Medulla oblongata (tissue), 1 donor: ENCODE data around the gene TNKS1BP1.

Source experiments
- DNase-seq: peaks from one replicate; pipeline ENCODE4 v3.0.0-alpha.2; 2015; ENCODE audit errors: extremely low spot score

TNKS1BP1 gene

DNA sequence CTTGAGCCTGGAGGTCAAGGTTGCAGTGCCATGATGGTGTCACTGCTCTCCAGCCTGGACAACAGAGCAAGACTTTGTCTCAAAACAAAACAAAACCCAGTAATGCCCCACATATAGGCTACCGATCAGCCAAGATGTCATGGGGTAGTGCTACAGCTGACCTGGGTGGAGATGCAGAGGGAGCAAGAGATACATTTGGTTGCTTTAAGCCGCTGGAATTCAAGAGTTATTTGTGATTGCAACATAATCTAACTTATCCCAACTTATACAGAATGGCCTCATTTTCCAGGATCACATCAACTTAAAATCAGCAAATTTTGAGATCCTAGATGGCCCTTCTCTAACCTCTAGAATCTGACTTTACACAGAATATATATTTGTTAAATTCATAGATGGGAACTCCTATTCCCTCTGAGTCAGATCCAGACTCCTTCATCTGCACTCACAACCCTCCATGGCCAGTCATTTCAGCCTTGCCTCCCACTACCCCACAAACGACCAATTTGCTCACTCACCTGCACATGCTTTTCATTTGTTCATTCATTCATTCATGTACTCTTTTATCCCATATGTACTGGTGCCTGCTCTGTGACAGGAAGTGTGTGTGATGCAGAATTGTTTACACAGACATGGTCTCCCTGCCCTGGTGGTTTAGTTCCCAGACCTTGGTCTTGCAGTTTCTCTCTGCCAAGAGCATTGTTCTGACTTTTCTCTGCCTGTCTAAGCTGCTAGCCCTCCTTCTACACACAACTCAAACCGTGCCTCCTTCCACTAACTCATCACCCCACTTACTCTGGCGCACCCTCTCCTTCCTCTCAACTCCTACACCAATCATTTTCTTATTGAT is 63.6 kb downstream of the TNKS1BP1 start:
- no peak for DNase-seq

- no peak for DNase-seq
Observed at GRCh38 chr11:57256119-57256518, 68.6 kb downstream of the TNKS1BP1 start.

DNA sequence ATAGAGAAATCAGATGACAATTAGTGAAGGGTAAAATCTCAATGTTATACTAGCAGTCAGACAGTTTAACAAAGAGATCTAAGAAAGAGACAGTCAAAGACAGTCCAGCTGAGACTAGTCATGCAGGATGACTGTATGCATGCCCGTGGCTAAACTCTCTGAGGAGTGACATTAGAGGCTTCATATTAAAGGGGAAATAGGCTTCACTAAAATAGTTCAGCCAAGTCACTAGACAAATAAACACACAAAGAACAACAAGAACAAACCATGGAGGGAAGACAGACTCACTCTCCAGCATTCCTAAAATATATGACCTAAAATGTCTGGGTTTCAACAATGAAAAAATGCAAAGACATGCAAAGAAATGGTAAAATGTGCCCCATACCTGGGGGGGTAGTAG is 69.1 kb downstream of the TNKS1BP1 start:
- DNase-seq: no peak

GRCh38 chr11:57254631-57255030 is 70.1 kb downstream of the TNKS1BP1 start:
- DNase-seq: no peak

GRCh38 chr11:57251491-57252104 is 73.2 kb downstream of the TNKS1BP1 start:
- DNase-seq: no peak

- DNase-seq: no peak
Observed at GRCh38 chr11:57251037-57251436, 73.7 kb downstream of the TNKS1BP1 start.
